ENCODE data around the gene CCNE1.
A peak's percentile ranks its signal among the peaks of the same experiment; 100 is the strongest.

CCNE1 gene

DNA sequence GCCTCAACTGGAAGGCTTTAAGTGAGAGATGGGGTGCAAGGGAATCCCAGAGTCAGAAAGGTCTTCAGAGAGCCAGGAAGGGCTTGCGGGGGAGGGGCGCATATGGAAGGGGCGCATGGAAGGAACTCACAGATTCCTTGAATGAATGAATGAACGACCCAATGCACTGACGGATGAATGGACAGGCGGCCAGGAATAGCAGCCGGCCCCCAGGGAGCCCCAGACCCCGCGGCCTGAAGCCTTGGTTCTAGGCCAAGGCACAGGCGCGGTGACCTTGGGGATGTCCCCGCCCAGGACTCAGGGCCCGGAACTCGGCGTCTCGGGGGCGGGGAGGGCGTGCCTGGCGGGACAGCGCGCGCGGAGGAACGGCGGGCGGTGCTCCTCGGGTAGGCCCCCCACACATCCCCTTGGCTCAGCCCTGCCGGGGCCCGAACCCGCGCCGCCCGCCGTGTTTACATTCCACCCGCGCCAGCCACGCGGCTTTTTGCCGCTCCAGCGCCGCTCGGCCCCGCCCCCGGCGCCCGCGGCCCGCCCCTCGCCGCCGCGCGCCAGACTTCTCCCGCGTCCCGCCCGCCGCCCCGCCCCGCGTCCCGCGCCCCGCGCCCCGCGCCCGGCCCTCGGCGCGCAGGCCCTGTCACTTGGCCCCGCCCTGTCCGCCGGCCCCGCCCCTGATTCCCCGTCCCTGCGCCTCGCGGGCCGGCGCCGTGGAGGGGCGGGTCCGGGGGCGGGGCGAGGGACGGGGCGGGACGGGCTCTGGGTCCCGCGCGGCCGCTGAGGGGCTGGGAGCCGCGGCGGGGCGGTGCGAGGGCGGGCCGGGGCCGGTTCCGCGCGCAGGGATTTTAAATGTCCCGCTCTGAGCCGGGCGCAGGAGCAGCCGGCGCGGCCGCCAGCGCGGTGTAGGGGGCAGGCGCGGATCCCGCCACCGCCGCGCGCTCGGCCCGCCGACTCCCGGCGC, at the start of gene CCNE1 (continued):
- TF ChIP-seq ZNF114 (tag by site-specific recombination; IDR thresholded peaks at IDR 0.05) (no peak), ZNF274 (IDR thresholded peaks at IDR 0.05; ENCODE audit: low read length) (no peak), ZNF274 (tag by site-specific recombination; IDR thresholded peaks at IDR 0.05; ENCODE audit: borderline replicate concordance) (no peak), ZNF830 (tag by site-specific recombination; IDR thresholded peaks at IDR 0.05; ENCODE audit: low read depth) (no peak), ZBTB20 (tag by site-specific recombination; IDR thresholded peaks at IDR 0.05) (peak; percentile 99), ZNF146 (tag by site-specific recombination; IDR thresholded peaks at IDR 0.05) (peak; percentile 35; the same call in 1 of the 2 replicates), KLF10 (tag by site-specific recombination; IDR thresholded peaks at IDR 0.05) (peak; percentile 81), KLF1 (tag by site-specific recombination; IDR thresholded peaks at IDR 0.05) (peak; percentile 95), SP3 (tag by site-specific recombination; IDR thresholded peaks at IDR 0.05) (peak; percentile 98), ZNF76 (tag by site-specific recombination; IDR thresholded peaks at IDR 0.05; ENCODE audit: borderline replicate concordance, low read depth) (peak; percentile 77), ZBTB1 (tag by site-specific recombination; IDR thresholded peaks at IDR 0.05) (peak; percentile 91), ZNF670 (tag by site-specific recombination; IDR thresholded peaks at IDR 0.05; ENCODE audit: low read depth) (no peak), ZNF202 (tag by site-specific recombination; IDR thresholded peaks at IDR 0.05; ENCODE audit: borderline replicate concordance) (no peak), ZNF2 (tag by site-specific recombination; IDR thresholded peaks at IDR 0.05) (peak; percentile 91), ZNF558 (tag by site-specific recombination; IDR thresholded peaks at IDR 0.05) (no peak), ZNF768 (tag by site-specific recombination; IDR thresholded peaks at IDR 0.05) (no peak; the same call in 1 of the 2 replicates), ZNF221 (tag by site-specific recombination; IDR thresholded peaks at IDR 0.05; ENCODE audit: borderline replicate concordance) (no peak), ZNF157 (tag by site-specific recombination; IDR thresholded peaks at IDR 0.05) (no peak; the same call in 1 of the 2 replicates), ZXDB (tag by site-specific recombination; IDR thresholded peaks at IDR 0.05) (peak; percentile 86), ZNF174 (tag by site-specific recombination; IDR thresholded peaks at IDR 0.05) (no peak), GLIS1 (tag by site-specific recombination; IDR thresholded peaks at IDR 0.05) (peak; percentile 82), ZNF792 (tag by site-specific recombination; IDR thresholded peaks at IDR 0.05) (peak; percentile 59; the same call in 1 of the 2 replicates), ZNF747 (tag by site-specific recombination; IDR thresholded peaks at IDR 0.05) (no peak), SP2 (tag by site-specific recombination; IDR thresholded peaks at IDR 0.05) (peak; percentile 78), GLI4 (tag by site-specific recombination; IDR thresholded peaks at IDR 0.05) (0 out of 2 replicates have a peak, but pooled peaks have one; percentile 16), ZBTB17 (tag by site-specific recombination; IDR thresholded peaks at IDR 0.05) (peak; percentile 69), ZNF311 (tag by site-specific recombination; IDR thresholded peaks at IDR 0.05; ENCODE audit: borderline replicate concordance) (no peak), ZNF10 (tag by site-specific recombination; IDR thresholded peaks at IDR 0.05) (0 out of 2 replicates have a peak, but pooled peaks have one; percentile 37), ZBTB48 (tag by site-specific recombination; IDR thresholded peaks at IDR 0.05) (peak; percentile 91), ZNF292 (tag by site-specific recombination; IDR thresholded peaks at IDR 0.05; ENCODE audit: borderline replicate concordance, low read depth) (no peak)
- TF ChIP-seq, protein P1, sequence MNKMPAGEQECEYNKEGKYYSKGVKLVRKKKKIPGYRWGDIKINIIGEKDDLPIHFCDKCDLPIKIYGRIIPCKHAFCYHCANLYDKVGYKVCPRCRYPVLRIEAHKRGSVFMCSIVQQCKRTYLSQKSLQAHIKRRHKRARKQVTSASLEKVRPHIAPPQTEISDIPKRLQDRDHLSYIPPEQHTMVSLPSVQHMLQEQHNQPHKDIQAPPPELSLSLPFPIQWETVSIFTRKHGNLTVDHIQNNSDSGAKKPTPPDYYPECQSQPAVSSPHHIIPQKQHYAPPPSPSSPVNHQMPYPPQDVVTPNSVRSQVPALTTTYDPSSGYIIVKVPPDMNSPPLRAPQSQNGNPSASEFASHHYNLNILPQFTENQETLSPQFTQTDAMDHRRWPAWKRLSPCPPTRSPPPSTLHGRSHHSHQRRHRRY (tag by site-specific recombination; IDR thresholded peaks at IDR 0.05), result peak; percentile 16; the same call in 1 of the 2 replicates
- TF ChIP-seq, protein P2, sequence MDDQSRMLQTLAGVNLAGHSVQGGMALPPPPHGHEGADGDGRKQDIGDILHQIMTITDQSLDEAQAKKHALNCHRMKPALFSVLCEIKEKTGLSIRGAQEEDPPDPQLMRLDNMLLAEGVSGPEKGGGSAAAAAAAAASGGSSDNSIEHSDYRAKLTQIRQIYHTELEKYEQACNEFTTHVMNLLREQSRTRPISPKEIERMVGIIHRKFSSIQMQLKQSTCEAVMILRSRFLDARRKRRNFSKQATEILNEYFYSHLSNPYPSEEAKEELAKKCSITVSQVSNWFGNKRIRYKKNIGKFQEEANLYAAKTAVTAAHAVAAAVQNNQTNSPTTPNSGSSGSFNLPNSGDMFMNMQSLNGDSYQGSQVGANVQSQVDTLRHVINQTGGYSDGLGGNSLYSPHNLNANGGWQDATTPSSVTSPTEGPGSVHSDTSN (CRISPR knock-in tag; IDR thresholded peaks at IDR 0.05), result peak; percentile 34; the same call in 1 of the 2 replicates
- TF ChIP-seq, protein P3, sequence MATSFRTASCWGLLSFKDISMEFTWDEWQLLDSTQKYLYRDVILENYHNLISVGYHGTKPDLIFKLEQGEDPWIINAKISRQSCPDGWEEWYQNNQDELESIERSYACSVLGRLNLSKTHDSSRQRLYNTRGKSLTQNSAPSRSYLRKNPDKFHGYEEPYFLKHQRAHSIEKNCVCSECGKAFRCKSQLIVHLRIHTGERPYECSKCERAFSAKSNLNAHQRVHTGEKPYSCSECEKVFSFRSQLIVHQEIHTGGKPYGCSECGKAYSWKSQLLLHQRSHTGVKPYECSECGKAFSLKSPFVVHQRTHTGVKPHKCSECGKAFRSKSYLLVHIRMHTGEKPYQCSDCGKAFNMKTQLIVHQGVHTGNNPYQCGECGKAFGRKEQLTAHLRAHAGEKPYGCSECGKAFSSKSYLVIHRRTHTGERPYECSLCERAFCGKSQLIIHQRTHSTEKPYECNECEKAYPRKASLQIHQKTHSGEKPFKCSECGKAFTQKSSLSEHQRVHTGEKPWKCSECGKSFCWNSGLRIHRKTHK (tag by site-specific recombination; IDR thresholded peaks at IDR 0.05), result no peak
- TF ChIP-seq, protein P4, sequence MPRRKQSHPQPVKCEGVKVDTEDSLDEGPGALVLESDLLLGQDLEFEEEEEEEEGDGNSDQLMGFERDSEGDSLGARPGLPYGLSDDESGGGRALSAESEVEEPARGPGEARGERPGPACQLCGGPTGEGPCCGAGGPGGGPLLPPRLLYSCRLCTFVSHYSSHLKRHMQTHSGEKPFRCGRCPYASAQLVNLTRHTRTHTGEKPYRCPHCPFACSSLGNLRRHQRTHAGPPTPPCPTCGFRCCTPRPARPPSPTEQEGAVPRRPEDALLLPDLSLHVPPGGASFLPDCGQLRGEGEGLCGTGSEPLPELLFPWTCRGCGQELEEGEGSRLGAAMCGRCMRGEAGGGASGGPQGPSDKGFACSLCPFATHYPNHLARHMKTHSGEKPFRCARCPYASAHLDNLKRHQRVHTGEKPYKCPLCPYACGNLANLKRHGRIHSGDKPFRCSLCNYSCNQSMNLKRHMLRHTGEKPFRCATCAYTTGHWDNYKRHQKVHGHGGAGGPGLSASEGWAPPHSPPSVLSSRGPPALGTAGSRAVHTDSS (tag by site-specific recombination; IDR thresholded peaks at IDR 0.05), result peak; percentile 37; the same call in 1 of the 2 replicates
- TF ChIP-seq, protein P5, sequence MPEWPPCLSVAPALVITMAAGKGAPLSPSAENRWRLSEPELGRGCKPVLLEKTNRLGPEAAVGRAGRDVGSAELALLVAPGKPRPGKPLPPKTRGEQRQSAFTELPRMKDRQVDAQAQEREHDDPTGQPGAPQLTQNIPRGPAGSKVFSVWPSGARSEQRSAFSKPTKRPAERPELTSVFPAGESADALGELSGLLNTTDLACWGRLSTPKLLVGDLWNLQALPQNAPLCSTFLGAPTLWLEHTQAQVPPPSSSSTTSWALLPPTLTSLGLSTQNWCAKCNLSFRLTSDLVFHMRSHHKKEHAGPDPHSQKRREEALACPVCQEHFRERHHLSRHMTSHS (tag by site-specific recombination; IDR thresholded peaks at IDR 0.05), result 0 out of 2 replicates have a peak, but pooled peaks have one; percentile 47

Measured in HEK293 (cell line).